GM19452 (cell line): ENCODE results near the gene PRSS50.

ENCODE experiments used
- ATAC-seq: cut with Tn5 transposase; IDR thresholded peaks from one replicate; pipeline ENCODE4 v1.9.1; 2021; ENCODE audit not compliant: unreplicated experiment

PRSS50 gene

DNA sequence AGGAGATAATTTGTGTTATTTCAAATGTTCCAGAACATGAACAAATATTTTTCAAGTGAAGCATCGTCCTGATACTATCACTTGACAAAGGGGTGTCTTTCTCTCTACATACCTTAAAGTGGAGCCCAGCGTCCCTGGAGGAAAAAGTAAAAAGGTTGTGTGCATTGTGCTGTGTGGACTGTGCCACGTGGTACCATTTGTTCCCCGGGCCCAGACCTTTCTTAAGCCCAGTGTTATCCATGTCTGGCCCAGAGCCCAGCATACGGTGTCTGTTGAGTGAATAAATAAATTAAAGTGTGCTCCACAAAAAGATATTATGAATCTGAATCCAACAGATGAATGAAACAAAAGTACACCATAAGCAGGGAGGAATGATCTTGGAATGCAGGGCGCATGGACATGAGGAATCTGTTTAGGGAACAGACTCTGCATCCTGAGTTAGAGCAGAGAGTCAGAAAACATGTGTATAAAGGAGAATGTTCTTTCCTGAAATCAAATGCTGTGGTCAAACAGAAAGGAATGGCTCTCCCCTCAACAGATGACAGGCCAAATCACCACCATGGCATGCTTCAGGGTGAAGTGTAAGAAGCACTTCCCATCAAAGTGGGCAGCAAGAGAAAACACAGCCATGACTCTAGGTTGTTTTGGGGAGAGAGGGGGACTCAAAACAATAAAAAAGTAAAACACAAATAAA is 8.1 kb upstream of the PRSS50 start:
- ATAC-seq: no peak

DNA sequence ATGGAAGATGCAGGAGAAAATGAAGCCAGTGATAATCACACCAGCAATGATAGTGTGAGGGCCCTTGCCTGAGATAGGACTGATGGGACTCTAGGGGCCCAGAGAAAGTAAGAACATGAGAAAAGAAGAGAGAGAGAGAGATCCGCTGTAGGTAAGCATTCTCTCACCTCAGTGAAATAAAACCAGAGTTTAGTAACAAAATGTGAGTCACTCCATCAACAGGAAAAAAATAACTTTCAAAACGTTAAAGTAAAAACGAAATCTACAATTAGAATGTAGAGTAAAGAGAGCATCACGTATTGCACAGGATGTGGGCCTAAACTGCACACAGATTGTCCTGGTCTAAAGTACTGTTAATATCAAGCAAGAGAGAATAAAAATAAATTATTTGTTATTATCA is 6.8 kb upstream of the PRSS50 start:
- ATAC-seq: no peak

DNA sequence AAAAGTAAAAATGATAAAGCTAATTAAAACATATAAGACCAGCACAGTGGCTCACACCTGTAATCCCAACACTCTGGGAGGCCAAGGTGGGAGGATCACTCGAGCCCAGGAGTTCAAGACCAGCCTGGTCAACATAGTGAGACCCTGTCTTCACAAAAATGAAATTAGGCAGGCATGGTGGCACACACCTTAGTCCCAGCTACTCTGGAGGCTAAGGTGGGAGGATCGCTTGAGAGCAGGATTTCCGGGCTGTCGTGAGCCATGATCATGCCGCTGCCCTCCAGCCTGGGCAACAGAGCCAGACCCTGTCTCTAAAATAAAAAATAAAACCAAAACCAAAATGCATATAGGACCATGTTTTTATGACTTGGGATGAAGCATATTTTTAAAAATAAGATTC is 4.8 kb upstream of the PRSS50 start:
- no peak for ATAC-seq

DNA sequence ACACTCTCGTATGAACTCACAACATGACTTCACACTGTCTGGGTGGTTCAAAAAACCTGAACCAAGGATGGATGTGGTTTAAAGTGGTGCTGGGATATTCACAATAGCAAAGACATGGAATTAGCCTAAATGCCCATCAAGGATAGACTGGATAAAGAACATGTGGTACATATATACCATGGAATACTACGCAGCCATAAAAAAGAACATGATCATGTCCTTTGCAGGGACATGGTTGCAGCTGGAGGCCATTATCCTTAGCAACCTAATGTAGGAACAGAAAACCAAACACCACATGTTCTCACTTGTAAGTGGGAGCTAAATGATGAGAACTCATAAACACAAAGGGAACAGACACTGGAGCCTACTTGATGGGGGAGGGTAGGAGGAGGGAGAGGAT is 3.3 kb upstream of the PRSS50 start:
- ATAC-seq: no peak

DNA sequence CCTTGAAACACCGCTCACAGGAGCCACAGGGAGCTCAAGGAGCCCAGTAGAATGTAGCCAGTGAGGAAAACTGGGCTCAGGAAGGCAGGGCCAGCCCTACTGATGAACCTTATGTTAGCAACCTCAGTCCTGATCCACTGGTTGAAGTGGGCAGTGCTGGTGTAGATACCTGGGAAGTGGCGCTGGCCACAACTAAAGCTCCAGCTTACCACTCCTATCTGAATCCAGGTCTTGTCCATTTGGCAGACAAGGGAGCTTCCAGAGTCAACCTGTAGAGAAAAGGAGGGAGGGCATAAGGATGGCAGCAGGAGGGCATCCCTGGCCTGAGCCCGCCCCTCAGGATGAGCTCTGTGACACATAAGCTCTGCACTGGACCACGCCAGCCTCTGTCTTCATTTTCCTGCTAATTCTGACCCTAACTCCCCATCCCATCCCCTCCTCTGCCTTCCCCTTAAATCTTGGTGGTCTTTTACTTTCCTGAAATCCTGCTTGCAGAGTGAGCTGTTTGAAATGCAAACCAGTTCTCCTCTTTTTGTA is 2.1 kb upstream of the PRSS50 start:
- no peak for ATAC-seq

DNA sequence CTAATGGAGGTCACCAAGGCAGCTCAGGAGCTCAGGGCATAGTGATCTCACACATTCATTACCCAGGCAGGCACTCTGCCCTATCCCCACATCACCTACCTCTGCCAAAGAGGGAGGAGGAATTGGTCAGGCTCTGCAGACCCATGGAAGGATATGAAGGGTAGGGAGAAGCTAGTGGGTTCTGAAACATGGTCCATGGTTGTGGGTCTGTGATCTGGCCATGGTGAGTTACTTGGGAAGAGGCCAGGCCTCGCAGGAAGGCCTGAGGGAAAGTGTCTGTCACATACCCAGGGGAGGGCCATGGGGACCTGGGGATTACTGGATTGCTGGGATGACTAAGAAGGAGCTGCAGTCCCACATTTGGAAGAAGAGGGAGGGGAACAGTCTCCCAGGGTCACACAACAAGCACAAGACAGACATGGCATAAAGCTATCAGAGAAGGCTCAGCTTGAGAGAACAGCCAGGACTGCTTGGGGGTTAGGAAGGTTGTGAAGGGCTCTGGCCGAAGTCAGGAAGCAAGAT is 1.4 kb upstream of the PRSS50 start:
- no peak for ATAC-seq

DNA sequence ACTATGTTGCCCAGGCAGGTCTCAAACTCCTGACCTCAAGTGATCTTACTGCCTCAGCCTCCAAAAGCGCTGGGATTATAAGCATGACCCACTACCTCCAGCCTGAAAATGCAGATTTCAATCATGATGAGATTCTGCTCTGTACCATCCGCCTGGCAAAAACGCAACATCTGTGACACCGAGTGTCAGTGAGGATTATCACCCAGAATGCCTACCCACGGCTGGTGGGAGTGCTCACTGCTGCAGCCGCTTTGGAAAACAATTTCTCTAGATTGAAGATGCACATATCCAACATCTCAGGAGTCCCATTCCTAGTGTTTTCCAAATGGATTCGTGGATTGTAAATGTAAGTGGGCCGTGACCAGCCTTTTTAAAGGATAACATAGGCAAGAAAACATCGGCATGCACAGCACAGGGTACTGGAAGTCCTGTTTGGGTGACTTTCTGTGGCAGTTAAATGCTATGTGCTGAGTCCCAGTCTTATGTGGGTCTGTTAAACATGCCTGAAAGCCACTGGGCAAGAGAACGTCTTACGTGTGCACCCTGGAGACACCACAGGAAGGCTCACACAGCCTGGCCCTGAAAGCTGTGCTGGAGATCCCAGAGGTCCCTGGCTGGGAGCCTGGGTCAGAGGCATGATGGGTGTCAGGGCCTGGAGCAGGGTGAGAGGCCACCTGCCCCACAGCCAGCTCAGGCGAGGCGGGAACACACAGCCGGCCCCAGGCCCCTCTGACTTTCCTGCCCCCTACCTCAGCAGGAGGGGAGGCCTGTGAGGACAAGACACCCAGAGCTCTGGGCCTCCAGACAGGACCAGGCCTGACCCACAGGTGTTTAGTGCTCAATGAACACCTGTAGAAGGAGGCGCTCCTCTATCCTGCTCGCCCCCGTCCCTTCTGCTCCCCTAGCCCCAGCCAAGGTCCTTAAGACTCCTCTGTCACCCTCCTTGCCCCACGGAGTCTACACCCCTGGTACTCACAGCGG is 918 bp downstream of the PRSS50 start:
- no peak for ATAC-seq

DNA sequence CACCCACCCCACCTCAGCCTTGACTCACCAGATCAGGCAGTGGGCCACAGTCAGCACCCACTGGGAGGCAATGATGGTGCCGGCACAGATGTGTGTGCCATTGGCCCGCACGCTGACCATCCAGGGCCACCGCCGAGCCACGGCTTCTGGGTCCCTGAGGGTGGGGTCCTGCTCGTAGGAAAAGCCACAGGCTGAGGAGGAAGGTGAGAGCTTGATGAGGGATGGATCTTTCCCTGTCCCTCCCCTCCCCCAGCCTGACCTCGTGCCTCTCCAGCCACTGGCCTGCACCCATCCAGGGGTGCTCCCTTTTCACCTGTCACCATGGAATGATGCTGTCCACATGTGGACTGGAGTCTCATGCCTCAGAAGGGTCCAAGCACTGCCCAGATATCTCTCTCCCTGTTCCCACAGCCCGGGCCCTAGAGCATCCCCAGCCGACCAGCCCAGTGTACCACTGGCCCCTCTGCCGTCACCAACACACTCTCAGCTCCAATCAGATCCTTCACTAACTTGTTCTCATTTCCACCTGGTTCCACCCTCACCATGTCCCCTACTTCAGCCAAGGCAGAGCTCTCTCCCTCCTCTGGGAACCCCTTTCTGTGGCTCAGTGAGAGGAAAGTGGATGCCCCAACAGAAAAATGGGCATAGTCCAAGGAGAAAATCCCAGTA is 2.0 kb downstream of the PRSS50 start:
- no peak for ATAC-seq

DNA sequence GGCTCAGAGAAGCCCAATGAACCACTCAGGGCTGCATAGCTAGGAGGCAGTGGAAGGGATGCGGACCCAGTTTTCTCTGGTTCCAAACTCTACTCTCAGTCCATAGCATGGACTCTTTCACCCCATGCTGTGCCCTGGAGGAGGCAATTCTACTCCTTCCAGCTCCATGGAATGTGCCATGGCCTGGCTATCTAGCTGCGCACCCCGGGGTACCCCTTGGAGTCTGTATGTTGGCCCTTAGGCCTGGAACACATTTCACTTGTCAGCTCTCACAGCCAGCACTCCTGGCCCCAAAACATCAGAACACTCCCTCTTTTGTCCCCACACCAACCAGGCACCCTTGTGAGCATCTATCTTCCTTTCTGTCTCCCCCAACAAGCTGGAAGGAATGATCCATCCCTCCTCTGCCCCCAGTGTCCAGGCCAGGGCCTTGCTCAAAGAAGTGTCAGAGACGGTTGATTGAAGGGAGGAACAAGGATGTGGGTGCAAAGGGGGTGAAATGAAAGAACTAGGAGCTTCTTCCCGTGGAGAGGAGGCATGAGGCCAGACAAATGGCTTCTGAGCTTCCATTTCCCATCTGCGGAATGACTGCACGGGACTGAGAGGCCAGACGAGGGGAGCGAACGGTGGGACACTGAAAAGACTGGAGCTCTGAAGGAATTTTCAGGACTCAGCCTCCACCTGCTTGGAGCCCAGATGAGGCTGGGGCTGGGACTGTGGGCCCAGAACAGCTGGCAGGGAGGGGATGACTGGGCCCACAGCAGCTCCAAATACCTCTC is 2.8 kb downstream of the PRSS50 start:
- ATAC-seq: no peak

DNA sequence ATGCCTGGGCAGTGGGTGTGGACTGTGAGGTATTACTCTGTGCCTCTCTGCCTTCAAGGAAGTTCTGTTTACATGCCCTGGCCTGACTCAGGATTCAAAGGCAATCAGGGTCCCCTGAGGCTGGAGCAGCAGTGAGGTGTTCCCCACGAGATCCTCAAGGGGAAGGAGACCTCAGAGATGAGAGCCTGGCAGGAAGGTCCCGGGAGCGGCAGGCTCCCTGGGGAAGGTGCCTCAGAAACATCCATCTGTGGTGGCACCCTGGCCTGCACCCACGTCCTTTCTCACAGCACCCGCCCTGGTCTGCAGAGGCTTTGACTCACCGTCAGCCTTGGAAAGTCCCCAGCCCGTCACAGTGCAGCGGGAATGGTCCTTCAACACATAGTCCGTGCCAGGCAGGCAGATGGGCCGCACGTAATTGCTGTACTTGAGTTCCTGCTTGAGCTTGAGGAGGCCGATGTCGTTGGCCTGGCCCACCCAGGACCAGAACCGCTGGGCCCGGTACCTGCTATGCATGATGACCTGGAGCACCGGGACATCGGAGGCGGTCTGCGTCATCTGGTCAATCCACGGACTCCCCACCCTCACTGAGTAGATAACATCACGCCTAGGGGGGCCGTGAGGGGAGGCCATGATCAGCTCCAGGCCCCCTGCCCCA is 3.6 kb downstream of the PRSS50 start:
- no peak for ATAC-seq

DNA sequence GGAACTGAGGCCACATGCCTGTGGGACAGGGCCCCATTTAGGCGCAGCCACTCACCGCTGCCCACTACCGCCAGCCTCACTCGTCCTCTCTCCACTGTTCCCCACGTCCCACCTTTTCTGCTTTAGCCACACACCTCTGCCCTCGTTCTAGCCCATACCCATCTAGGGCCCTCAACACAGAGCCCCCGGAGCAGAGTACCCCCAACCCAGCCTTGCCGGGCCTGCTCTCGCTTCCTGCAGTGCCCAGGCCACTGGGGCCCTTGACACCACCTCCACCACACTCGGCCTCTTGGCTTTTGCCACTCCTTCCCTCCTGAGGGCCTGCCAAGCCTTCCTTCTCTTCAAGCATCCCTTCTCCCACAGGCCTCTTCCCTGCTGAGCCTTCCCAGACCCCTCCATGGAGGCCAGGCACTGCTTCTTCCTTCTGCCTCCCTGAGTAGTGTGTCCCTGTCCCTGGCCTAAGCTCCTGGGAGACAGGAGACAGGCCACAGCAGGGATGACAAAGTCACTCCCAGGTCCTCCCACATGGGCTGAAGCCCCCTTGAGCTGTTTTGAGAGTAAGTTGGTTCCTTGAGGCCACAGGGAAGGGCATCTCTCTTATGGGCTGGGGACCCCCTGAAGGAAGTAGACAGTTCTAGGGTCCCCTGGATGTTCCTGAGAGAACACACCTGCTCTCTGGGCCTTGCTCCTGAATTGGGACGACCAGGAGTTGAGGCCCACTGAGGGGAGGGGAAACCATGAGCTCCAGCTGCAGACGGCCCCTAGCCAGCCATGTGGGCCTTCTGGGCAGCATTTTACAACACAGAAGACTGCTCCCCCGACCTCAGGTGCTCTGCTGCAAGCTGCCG is 4.4 kb downstream of the PRSS50 start:
- ATAC-seq: no peak

DNA sequence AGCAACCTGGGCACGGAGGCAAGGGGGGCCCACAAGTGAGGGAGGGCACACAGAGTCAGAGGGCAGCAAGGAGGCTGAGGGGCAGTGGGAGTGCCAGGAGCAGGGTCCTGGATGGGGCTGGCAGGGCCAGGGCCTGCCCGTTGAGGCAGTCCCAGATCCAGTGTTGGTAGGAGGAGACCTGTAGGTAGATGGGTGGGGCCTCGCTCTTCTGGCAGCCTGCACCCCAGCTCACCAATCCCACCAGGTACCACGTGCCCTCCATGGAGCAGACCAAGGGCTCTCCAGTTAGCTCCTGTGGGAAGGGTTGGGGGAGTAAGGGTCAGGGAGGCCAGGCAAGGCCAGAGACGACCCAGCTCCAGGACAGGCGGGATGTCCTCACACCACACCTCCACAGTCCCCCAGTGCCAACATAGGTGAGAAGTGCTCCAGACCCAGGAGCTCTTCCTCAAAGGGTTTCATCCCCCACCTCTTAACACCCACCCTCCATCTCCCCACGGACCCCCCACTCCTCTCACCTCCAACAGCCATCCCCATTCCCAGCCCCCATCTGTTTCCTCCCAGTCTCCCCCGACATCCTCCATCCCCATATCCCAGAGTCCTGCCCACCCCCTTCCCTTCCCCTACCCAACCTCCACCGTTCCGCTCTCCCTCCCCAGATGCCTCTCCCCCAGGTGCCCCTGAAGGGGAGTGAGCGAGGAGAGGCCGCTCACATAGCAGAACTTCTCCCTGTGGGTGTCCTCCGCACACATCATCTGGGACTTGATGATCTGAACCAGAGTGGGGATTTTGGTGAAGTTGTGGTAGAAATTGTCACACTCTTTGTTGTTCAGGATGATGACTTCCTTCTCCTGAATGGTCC is 5.2 kb downstream of the PRSS50 start:
- ATAC-seq: no peak

DNA sequence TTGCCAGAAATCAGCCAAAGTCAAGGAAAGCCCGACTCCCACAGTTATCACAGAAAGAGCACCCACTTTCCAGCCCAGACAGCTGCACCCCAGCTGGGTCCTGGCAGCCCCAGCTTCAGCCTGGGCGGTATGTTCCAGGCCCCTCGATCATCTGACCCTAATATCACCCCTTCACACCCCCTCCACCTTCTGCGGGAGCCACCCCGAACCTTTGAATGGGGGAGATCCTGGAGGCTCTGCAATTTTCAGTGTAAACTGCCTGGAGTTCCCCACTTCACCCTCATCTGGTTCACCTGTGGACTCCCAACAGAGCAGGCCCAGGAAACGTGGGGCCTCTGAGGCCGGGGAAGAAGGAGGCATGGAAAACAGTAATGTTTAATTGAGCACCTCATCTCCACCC is 5.9 kb downstream of the PRSS50 start:
- ATAC-seq: no peak

DNA sequence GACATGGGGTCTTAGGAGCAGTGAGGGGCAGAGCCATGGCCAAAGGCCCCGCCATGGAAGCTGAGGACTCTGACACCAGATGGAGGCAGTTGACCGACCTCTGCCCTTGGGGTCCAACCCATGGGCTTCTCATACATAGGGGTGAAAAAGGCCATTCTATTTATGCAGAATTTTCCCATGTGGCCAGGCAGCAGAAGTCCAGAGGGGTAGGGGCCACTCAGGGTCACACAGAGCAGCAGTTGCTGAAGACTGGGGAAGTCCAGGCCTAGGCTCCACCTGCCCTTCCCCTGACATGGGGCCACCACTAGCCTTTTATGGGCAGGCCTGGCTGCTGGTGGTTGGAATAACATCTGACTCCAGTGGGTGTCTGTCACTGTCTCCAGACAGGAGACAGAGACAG is 6.4 kb downstream of the PRSS50 start:
- no peak for ATAC-seq

DNA sequence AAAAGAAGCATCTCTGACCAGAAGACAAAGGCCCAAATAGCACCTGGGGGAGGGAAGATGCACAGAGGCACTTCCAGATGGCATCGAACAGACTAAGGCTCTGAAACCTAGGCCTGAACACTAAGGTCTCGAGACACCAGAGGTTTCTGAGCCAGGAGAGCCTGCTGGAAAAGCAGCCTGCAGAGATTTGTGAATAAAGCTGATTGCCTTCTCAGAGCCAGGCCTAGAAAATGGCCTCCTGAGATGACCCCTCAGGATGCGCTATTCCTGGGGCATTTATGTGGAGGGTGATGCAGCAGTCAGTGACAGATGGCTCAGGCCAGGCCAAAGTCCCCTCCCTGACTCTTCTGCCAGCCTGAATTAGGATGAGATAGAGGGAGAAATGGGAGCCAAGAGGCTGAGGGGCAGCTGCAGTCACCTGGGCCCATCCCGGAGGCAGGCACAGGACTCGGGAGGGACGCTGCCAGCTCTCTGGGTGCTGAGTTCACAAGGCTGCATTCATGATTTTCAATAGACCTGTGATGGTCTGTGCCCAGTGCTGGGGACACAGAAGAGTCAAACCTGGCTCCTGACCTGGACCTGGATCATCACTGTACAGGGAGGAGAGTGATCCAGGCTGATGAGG is 6.9 kb downstream of the PRSS50 start:
- ATAC-seq: no peak

DNA sequence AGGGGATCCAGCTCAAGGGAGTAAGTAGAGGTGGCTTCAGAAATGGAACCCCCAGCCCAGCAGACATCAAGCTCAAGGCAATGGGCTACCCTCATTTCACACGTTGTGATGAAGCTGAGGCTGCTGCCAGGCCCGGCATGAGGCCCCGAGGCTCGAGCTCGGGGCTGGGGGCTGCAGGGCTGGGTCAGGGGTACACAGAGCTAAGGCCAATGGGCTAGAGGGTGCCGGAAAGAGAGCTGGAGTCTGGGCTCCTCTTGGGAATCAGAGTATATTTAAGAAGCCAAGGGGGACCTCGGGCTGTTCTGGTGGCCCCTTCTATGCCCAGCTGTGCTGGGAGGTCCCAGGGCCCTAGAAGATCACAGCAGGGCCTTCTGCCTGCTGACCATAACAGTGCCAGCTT is 7.4 kb downstream of the PRSS50 start:
- no peak for ATAC-seq

DNA sequence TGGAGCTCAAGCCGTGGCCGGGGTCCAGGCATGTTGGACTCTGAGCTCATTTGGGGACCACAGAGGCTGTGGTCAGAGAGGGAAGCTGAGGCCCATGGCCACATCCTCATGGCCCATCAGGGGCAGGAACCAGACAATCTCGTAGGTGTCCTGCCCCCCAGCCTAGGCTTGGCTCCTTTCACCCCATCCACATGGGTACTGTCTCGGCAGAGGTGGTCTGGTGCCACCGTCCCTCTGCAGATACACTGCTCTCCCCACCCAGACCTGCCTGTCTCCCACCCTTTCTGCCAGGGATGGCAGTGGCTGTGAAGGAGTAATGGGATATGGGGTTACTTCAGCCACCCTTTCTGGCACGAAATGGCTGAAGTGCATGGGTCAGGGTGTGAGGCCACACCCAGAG is 7.9 kb downstream of the PRSS50 start:
- ATAC-seq: no peak

DNA sequence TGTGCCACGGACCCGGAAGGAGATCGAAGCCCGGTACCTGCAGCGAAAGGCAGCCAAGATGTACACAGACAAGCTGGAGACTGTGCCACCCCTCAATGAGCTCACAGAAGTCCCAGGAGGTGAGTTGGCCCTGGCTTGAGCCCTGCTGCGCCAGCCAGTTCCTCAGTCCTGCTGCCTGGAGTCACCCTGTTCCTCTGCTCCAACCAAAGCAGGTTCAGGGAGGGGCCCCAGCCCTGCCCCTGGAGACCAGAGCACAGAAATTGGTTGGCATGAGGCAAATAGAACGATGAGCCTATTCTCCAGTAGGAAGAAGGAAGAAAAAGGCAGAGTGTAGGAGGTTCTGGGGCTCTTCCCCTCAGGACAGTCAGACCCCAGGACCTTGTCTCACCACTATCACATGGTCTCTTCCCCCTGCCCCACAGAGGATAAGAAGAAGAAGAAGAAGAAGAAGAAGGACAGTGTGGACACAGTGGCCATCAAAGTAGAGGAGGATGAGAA is 8.5 kb downstream of the PRSS50 start:
- ATAC-seq: no peak
